Breast epithelium (tissue), 4 donors: ENCODE measurements around the gene RICTOR. TPM values are rescaled to one million over a fixed set of nuclear protein-coding genes. Genes with fewer than 3 reads are reported as not detected.

Experiments
- DNase-seq, 2 donors: peaks; one replicate each; pipeline ENCODE4 v3.0.0-alpha.2; 2019; ENCODE audit warnings: low spot score in 2 of 2
- H3K27ac ChIP-seq, 2 donors: fragments of 200-600 bp; sonication (generic) in 1 of 2; one replicate each; pipeline ENCODE4 v1.5.1; 2016 to 2019; ENCODE audit warnings: mild to moderate bottlenecking in 1 of 2
- H3K27me3 ChIP-seq, 2 donors: fragments of 200-600 bp; sonication (generic) in 1 of 2; one replicate each; pipeline versions ENCODE4 v1.5.1 to v1.6.0; 2017 to 2019; ENCODE audit warnings: control low read depth in 1 of 2, mild to moderate bottlenecking in 1 of 2
- H3K36me3 ChIP-seq: fragments of 200-600 bp; one replicate; pipeline ENCODE4 v1.5.1; 2019
- H3K4me1 ChIP-seq, 2 donors: fragments of 200-600 bp; sonication (generic); one replicate each; pipeline ENCODE4 v1.5.1; 2016 to 2019; ENCODE audit warnings: control low read depth in 1 of 2
- H3K4me3 ChIP-seq, 3 donors: fragments of 200-600 bp; sonication (generic); 1 replicate in 2 of 3; 2 replicates in 1 of 3; pipeline ENCODE4 v1.5.1; 2016 to 2019; ENCODE audit warnings: mild to moderate bottlenecking in 3 of 3, moderate library complexity in 2 of 3
- H3K9me3 ChIP-seq, 2 donors: fragments of 200-600 bp; sonication (generic) in 1 of 2; one replicate each; pipeline ENCODE4 v1.5.1; 2016 to 2019; ENCODE audit warnings: control low read depth in 1 of 2
- CTCF ChIP-seq, 3 donors: fragments of 450-650 bp; IDR thresholded peaks; one replicate each; pipeline ENCODE4 v1.5.1; 2016 to 2017; ENCODE audit warnings: antibody characterized with exemption in 3 of 3, mild to moderate bottlenecking in 3 of 3, moderate library complexity in 3 of 3
- POLR2A ChIP-seq: fragments of 450-650 bp; IDR thresholded peaks from one replicate; pipeline ENCODE4 v1.6.1; 2016; ENCODE audit warnings: antibody characterized with exemption, mild to moderate bottlenecking, moderate library complexity
- POLR2AphosphoS5 ChIP-seq, 3 donors: sonication (generic); formaldehyde crosslinking; IDR thresholded peaks; one replicate each; pipeline ENCODE4 v1.6.1; 2017; ENCODE audit warnings: antibody characterized with exemption in 3 of 3
- intact Hi-C: fragments of 100-400 bp; cut with DNase I; formaldehyde crosslinking; loops from one replicate; pipeline ENCODE4 v1.15.1; 2023; ENCODE audit warnings: low total_unique reads
- total RNA-seq, 3 donors: library from RNA; depleted of rRNA; stranded (reverse); fragments of >200 nt; gene quantifications; one replicate each; pipeline ENCODE4 v1.1.0, GENCODE V29; 2016

The RICTOR gene
- total RNA-seq, 3 donors from 2014 or later, result 39.0 to 79.2 (median 58.7) TPM

GRCh38 chr5:39118638-39119037 lies 44.4 kb upstream of the RICTOR start:
- H3K4me3 ChIP-seq, result no peak overlapping the region
- TF ChIP-seq POLR2AphosphoS5 (IDR thresholded peaks at IDR 0.05) (no peak), POLR2A (no peak), CTCF (IDR thresholded peaks at IDR 0.05) (no peak)
- no peaks in the 10 kb centered on the region for H3K27me3 ChIP-seq
- intact Hi-C loops, result no loop called here
- H3K27ac ChIP-seq, result no peak overlapping the region
- H3K9me3 ChIP-seq, result no peaks in the 10 kb centered on the region
- DNase-seq, result no peak
- no peaks in the 10 kb centered on the region for H3K4me1 ChIP-seq
- no peaks in the 10 kb centered on the region for H3K36me3 ChIP-seq

- Histone ChIP-seq H3K9me3 (no peaks in the 10 kb centered on the region), H3K4me3 (no peak overlapping the region), H3K27ac (no peak overlapping the region), H3K4me1 (no peaks in the 10 kb centered on the region), H3K27me3 (no peaks in the 10 kb centered on the region), H3K36me3 (no peaks in the 10 kb centered on the region)
- no peak for DNase-seq
- TF ChIP-seq POLR2A (no peak), POLR2AphosphoS5 (IDR thresholded peaks at IDR 0.05) (no peak), CTCF (IDR thresholded peaks at IDR 0.05) (no peak)
- intact Hi-C loops, result loop anchor here (2.0 kb wide), 1 partner anchor 37 kb away; no protein-coding TSS in a partner anchor
These were observed 43.2 kb upstream of the RICTOR start for GRCh38 chr5:39117401-39117800.

- H3K9me3 ChIP-seq, result no peaks in the 10 kb centered on the region
- no peak overlapping the region for H3K4me3 ChIP-seq
- no peak overlapping the region for H3K27ac ChIP-seq
- H3K27me3 ChIP-seq, result no peaks in the 10 kb centered on the region
- no peak for TF ChIP-seq POLR2AphosphoS5 (IDR thresholded peaks at IDR 0.05)
- TF ChIP-seq POLR2A, result no peak
- TF ChIP-seq CTCF (IDR thresholded peaks at IDR 0.05), result no peak
- no peaks in the 10 kb centered on the region for H3K4me1 ChIP-seq
- no peaks in the 10 kb centered on the region for H3K36me3 ChIP-seq
- DNase-seq, result no peak
- intact Hi-C loops, result loop anchor here (2.0 kb wide), 1 partner anchor 38 kb away; no protein-coding TSS in a partner anchor
These were observed 42.4 kb upstream of the RICTOR start for GRCh38 chr5:39116344-39117170.

GRCh38 chr5:39115644-39116343 lies 41.6 kb upstream of the RICTOR start:
- H3K27me3 ChIP-seq, result no peaks in the 10 kb centered on the region
- no peaks in the 10 kb centered on the region for H3K36me3 ChIP-seq
- no peak for DNase-seq
- no peaks in the 10 kb centered on the region for H3K4me1 ChIP-seq
- TF ChIP-seq POLR2AphosphoS5 (IDR thresholded peaks at IDR 0.05) (no peak), POLR2A (no peak), CTCF (IDR thresholded peaks at IDR 0.05) (no peak)
- H3K27ac ChIP-seq, result no peak overlapping the region
- no peak overlapping the region for H3K4me3 ChIP-seq
- H3K9me3 ChIP-seq, result no peaks in the 10 kb centered on the region
- intact Hi-C loops, result loop anchor here (2.0 kb wide), 1 partner anchor 39 kb away; no protein-coding TSS in a partner anchor

- no peak overlapping the region for H3K4me3 ChIP-seq
- no peaks in the 10 kb centered on the region for H3K4me1 ChIP-seq
- intact Hi-C loops, result no loop called here
- H3K27me3 ChIP-seq, result no peaks in the 10 kb centered on the region
- TF ChIP-seq POLR2AphosphoS5 (IDR thresholded peaks at IDR 0.05) (no peak), CTCF (IDR thresholded peaks at IDR 0.05) (no peak), POLR2A (no peak)
- no peak overlapping the region for H3K27ac ChIP-seq
- no peaks in the 10 kb centered on the region for H3K9me3 ChIP-seq
- no peak for DNase-seq
- H3K36me3 ChIP-seq, result no peaks in the 10 kb centered on the region
These were observed 40.0 kb upstream of the RICTOR start for GRCh38 chr5:39114155-39114554.
